ENCODE results near the gene C14orf93. TPM values are rescaled to one million over a fixed set of nuclear protein-coding genes. Genes with fewer than 3 reads are reported as not detected.
"Not testable (repeated sequence)": the region's sequence is repeated elsewhere in the genome, so short reads cannot be mapped to it uniquely, and the experiment has no call there.

Gene C14orf93
- total RNA-seq, 1 donor from 2014 or later, result 9.7 TPM

DNA sequence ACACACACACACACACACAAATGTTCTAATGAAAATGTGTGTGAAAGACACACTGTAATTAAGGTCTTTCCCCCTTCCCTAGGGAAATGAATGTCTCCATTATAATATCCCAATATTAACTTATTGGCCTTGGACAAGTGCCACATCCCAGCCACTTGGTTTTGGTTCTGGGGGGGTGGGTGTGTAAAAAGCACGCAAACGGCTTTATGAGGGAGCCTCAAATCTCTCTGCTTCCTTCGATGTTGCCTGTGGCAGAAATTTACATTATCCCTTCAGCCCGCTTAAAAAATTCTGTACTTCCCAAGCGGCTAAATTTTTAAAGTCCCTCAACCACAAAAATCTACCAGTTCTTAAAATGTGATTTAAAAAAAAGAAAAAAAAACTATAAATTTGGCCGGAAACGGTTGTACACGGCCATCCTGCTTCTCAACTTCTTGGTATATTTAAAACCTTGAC, 432 bp downstream of the C14orf93 start:
- no peak for DNase-seq (ENCODE audit: low read depth)
- TF ChIP-seq, protein P1, sequence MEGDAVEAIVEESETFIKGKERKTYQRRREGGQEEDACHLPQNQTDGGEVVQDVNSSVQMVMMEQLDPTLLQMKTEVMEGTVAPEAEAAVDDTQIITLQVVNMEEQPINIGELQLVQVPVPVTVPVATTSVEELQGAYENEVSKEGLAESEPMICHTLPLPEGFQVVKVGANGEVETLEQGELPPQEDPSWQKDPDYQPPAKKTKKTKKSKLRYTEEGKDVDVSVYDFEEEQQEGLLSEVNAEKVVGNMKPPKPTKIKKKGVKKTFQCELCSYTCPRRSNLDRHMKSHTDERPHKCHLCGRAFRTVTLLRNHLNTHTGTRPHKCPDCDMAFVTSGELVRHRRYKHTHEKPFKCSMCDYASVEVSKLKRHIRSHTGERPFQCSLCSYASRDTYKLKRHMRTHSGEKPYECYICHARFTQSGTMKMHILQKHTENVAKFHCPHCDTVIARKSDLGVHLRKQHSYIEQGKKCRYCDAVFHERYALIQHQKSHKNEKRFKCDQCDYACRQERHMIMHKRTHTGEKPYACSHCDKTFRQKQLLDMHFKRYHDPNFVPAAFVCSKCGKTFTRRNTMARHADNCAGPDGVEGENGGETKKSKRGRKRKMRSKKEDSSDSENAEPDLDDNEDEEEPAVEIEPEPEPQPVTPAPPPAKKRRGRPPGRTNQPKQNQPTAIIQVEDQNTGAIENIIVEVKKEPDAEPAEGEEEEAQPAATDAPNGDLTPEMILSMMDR (IDR thresholded peaks at IDR 0.05; ENCODE audit: insufficient read depth, low read length, poor library complexity, severe bottlenecking), result no peak
- no peaks in the 10 kb centered on the region for H3K36me3 ChIP-seq (ENCODE audit: control insufficient read depth, insufficient read depth, low read length)
- H3K4me3 ChIP-seq (ENCODE audit: low read depth, low read length), result peak overlapping the region; percentile 50
- no peaks in the 10 kb centered on the region for H3K27me3 ChIP-seq (ENCODE audit: control insufficient read depth, insufficient read depth, low read length)

DNA sequence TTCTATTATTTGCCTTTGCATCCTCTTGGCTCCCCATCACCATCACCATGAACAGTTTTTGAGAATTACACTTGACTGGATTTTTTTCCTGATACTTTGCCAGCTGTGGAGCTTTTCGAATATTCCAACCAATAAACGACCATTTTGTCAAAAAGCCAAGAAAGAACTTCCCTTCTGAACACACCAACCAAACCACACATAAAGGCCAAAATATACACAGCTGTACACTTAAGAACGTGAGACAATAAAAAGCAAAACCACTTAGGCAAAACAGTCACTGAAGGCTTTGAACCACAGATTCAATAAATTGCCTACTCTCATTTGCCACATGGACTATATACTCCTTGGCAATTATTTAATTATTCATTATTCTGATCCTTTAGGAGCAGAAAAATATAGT, 1.1 kb downstream of the C14orf93 start:
- TF ChIP-seq, protein P1 (IDR thresholded peaks at IDR 0.05; ENCODE audit: insufficient read depth, low read length, poor library complexity, severe bottlenecking), result no peak
- H3K36me3 ChIP-seq (ENCODE audit: control insufficient read depth, insufficient read depth, low read length), result no peaks in the 10 kb centered on the region
- H3K27me3 ChIP-seq (ENCODE audit: control insufficient read depth, insufficient read depth, low read length), result no peaks in the 10 kb centered on the region
- DNase-seq (ENCODE audit: low read depth), result no peak
- H3K4me3 ChIP-seq (ENCODE audit: low read depth, low read length), result no peak overlapping the region

- DNase-seq (ENCODE audit: low read depth), result peak; percentile 83
- Histone ChIP-seq H3K36me3 (ENCODE audit: control insufficient read depth, insufficient read depth, low read length) (no peaks in the 10 kb centered on the region), H3K27me3 (ENCODE audit: control insufficient read depth, insufficient read depth, low read length) (no peaks in the 10 kb centered on the region), H3K4me3 (ENCODE audit: low read depth, low read length) (peak overlapping the region; percentile 55)
- TF ChIP-seq, protein P1 (IDR thresholded peaks at IDR 0.05; ENCODE audit: insufficient read depth, low read length, poor library complexity, severe bottlenecking), result peak; percentile 31
Measured at GRCh38 chr14:23006544-23007419, 3.2 kb downstream of the C14orf93 start.

DNA sequence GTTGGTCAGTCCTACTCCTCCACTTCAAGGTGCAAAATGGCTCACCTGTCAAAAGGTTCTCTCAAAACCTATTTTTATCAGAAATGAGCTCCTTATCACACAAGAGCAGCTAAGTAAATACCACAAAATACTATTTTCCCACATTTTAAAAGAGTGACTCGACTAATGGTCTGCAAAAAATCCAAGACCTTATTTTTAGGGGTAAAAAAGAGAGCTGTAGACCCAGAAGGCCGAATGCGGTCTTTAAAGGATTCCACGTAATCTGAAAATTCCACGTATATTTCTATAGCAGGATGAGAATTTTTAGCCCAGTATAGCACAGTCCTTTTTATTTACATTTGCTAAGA, 3.8 kb downstream of the C14orf93 start:
- Histone ChIP-seq H3K27me3 (ENCODE audit: control insufficient read depth, insufficient read depth, low read length) (no peaks in the 10 kb centered on the region), H3K4me3 (ENCODE audit: low read depth, low read length) (peak overlapping the region; percentile 55), H3K36me3 (ENCODE audit: control insufficient read depth, insufficient read depth, low read length) (no peaks in the 10 kb centered on the region)
- TF ChIP-seq, protein P1 (IDR thresholded peaks at IDR 0.05; ENCODE audit: insufficient read depth, low read length, poor library complexity, severe bottlenecking), result no peak
- no peak for DNase-seq (ENCODE audit: low read depth)

GRCh38 chr14:23005451-23006187, 4.3 kb downstream of the C14orf93 start:
- TF ChIP-seq, protein P1 (IDR thresholded peaks at IDR 0.05; ENCODE audit: insufficient read depth, low read length, poor library complexity, severe bottlenecking), result no peak
- H3K4me3 ChIP-seq (ENCODE audit: low read depth, low read length), result no peak overlapping the region
- no peaks in the 10 kb centered on the region for H3K36me3 ChIP-seq (ENCODE audit: control insufficient read depth, insufficient read depth, low read length)
- no peak for DNase-seq (ENCODE audit: low read depth)
- no peaks in the 10 kb centered on the region for H3K27me3 ChIP-seq (ENCODE audit: control insufficient read depth, insufficient read depth, low read length)

DNA sequence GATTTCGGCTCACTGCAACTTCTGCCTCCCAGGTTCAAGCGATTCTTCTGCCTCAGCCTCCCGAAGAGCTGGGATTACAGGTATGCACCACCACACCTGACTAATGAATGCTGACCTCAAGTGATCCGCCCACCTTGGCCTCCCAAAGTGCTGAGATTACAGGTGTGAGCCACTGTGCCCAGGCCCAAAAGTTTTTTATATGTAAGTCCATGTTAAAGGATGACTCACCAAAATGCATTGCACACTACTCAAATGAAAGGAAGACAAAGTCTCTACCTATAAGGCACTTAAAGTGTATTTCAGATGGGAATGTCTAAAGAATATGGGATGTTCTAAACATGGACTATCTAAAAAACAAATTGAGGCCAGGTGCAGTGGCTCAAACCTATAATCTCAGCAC, 5.7 kb downstream of the C14orf93 start:
- H3K36me3 ChIP-seq (ENCODE audit: control insufficient read depth, insufficient read depth, low read length); H3K27me3 ChIP-seq (ENCODE audit: control insufficient read depth, insufficient read depth, low read length); DNase-seq (ENCODE audit: low read depth); H3K4me3 ChIP-seq (ENCODE audit: low read depth, low read length): not testable (repeated sequence)

Measured in kidney epithelial cell (primary cell).